ENCODE results near the gene COX6B2. TPM values are rescaled to one million over a fixed set of nuclear protein-coding genes. Genes with fewer than 3 reads are reported as not detected.

The COX6B2 gene
- total RNA-seq, 4 donors from 2014 or later, result 0.14 to 4.6 TPM; not detected in 2

DNA sequence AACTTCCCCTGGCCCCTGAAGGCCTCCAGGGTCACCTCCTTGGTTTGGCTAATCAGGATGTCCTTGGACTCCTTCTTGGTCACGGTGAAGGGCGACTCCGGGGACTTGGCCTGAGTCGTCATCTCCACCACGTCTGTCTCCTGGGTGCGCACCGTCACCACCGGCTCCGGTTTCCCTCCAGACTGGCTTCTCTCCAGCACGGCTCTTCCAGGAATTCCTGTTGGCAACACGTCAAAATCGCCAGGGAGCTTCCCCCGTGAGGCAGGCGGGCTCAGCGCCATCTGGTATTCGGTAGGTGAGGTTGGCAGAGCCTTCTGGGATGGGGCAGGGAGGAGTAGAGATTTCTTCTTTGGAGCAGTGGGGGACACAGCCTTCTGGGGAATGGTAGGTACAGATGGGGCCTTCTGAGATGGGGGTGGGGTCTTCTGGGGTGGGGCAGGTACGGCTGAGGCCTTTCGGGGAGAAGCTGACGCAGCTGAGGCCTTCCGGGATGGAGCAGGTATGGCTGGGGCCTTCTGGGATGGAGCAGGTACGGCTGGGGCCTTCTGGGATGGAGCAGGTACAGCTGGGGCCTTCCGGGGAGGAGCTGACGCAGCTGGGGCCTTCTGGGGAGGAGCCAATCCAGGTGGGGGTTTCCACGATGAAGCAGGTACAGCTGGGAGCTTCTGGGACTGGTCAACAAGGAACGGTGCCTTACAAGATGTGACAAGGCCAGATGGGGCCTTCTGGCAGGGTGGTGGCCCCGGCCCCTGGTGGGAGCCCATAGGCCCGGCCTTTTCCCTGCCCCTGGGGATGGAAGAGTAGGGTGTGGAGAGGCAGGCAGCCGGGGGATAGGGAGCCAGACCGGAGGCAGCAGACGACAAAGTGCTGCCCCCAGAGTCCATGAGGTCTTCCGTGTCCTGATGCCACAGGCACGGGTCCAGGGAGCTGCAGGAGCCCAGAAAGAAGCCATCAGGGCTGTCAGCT lies 4.7 kb upstream of the COX6B2 start:
- intact Hi-C loops (cut with DNase I; ENCODE audit: low total_unique reads), result no loop called here
- H3K36me3 ChIP-seq, result no peaks in the 10 kb centered on the region
- DNase-seq, result no peak
- no peak overlapping the region for H3K27ac ChIP-seq
- H3K4me3 ChIP-seq, result no peak overlapping the region
- H3K9me3 ChIP-seq, result no peaks in the 10 kb centered on the region
- TF ChIP-seq, protein P1, sequence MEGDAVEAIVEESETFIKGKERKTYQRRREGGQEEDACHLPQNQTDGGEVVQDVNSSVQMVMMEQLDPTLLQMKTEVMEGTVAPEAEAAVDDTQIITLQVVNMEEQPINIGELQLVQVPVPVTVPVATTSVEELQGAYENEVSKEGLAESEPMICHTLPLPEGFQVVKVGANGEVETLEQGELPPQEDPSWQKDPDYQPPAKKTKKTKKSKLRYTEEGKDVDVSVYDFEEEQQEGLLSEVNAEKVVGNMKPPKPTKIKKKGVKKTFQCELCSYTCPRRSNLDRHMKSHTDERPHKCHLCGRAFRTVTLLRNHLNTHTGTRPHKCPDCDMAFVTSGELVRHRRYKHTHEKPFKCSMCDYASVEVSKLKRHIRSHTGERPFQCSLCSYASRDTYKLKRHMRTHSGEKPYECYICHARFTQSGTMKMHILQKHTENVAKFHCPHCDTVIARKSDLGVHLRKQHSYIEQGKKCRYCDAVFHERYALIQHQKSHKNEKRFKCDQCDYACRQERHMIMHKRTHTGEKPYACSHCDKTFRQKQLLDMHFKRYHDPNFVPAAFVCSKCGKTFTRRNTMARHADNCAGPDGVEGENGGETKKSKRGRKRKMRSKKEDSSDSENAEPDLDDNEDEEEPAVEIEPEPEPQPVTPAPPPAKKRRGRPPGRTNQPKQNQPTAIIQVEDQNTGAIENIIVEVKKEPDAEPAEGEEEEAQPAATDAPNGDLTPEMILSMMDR (IDR thresholded peaks at IDR 0.05), result no peak
- TF ChIP-seq POLR2A (IDR thresholded peaks at IDR 0.05), result no peak
- H3K4me1 ChIP-seq, result peaks cover 0 to 6% of the 10 kb centered on the region in 2 donors
- H3K27me3 ChIP-seq, result peaks cover 2 to 7% of the 10 kb centered on the region in 2 donors

GRCh38 chr19:55358493-55358892 lies 4.0 kb upstream of the COX6B2 start:
- Histone ChIP-seq H3K9me3 (no peaks in the 10 kb centered on the region), H3K4me1 (peaks cover 1 to 11% of the 10 kb centered on the region in 2 donors), H3K27ac (no peak overlapping the region), H3K27me3 (peaks cover 10 to 13% of the 10 kb centered on the region in 2 donors), H3K36me3 (no peaks in the 10 kb centered on the region), H3K4me3 (no peak overlapping the region)
- no peak for DNase-seq
- intact Hi-C loops (cut with DNase I; ENCODE audit: low total_unique reads), result no loop called here
- TF ChIP-seq, protein P1 (IDR thresholded peaks at IDR 0.05), result no peak
- TF ChIP-seq POLR2A (IDR thresholded peaks at IDR 0.05), result no peak

GRCh38 chr19:55355213-55355821 lies 798 bp upstream of the COX6B2 start:
- Histone ChIP-seq H3K9me3 (no peaks in the 10 kb centered on the region), H3K27ac (no peak overlapping the region), H3K4me1 (peaks cover 5 to 16% of the 10 kb centered on the region in 2 donors), H3K36me3 (no peaks in the 10 kb centered on the region), H3K27me3 (peaks cover 24 to 36% of the 10 kb centered on the region in 2 donors), H3K4me3 (no peak overlapping the region)
- intact Hi-C loops (cut with DNase I; ENCODE audit: low total_unique reads), result no loop called here
- no peak for DNase-seq
- no peak for TF ChIP-seq POLR2A (IDR thresholded peaks at IDR 0.05)
- TF ChIP-seq, protein P1 (IDR thresholded peaks at IDR 0.05), result no peak

- Histone ChIP-seq H3K27ac (no peak overlapping the region), H3K4me1 (peaks cover 5 to 16% of the 10 kb centered on the region in 2 donors), H3K9me3 (no peaks in the 10 kb centered on the region), H3K27me3 (peaks cover 24 to 36% of the 10 kb centered on the region in 2 donors), H3K4me3 (peak overlapping the region; percentile 22 to 29), H3K36me3 (no peaks in the 10 kb centered on the region)
- TF ChIP-seq POLR2A (IDR thresholded peaks at IDR 0.05), result no peak
- TF ChIP-seq, protein P1 (IDR thresholded peaks at IDR 0.05), result no peak
- DNase-seq, result peak; percentile 54 to 65
- intact Hi-C loops (cut with DNase I; ENCODE audit: low total_unique reads), result no loop called here
Observed at GRCh38 chr19:55353803-55354697, 469 bp downstream of the COX6B2 start.

All from uterus (tissue), 4 donors.